Measurements from ENCODE around the gene FMN1.

The FMN1 gene

GRCh38 chr15:33068511-33068990, 126.0 kb downstream of the FMN1 start:
- peak overlapping the region; percentile 42 for H3K4me3 ChIP-seq (replicated peaks; ENCODE audit: low read depth, low read length)
- TF ChIP-seq, protein P1, sequence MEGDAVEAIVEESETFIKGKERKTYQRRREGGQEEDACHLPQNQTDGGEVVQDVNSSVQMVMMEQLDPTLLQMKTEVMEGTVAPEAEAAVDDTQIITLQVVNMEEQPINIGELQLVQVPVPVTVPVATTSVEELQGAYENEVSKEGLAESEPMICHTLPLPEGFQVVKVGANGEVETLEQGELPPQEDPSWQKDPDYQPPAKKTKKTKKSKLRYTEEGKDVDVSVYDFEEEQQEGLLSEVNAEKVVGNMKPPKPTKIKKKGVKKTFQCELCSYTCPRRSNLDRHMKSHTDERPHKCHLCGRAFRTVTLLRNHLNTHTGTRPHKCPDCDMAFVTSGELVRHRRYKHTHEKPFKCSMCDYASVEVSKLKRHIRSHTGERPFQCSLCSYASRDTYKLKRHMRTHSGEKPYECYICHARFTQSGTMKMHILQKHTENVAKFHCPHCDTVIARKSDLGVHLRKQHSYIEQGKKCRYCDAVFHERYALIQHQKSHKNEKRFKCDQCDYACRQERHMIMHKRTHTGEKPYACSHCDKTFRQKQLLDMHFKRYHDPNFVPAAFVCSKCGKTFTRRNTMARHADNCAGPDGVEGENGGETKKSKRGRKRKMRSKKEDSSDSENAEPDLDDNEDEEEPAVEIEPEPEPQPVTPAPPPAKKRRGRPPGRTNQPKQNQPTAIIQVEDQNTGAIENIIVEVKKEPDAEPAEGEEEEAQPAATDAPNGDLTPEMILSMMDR (IDR thresholded peaks at IDR 0.05; ENCODE audit: low read depth, low read length, missing control alignments): no peak
- peak; percentile 57 for DNase-seq (ENCODE audit: extremely low read depth, low read depth)

GRCh38 chr15:33068007-33068481, 126.5 kb downstream of the FMN1 start:
- TF ChIP-seq, protein P1 (IDR thresholded peaks at IDR 0.05; ENCODE audit: low read depth, low read length, missing control alignments): no peak
- peak overlapping the region; percentile 42 for H3K4me3 ChIP-seq (replicated peaks; ENCODE audit: low read depth, low read length)
- DNase-seq (ENCODE audit: extremely low read depth, low read depth): peak; percentile 22

DNA sequence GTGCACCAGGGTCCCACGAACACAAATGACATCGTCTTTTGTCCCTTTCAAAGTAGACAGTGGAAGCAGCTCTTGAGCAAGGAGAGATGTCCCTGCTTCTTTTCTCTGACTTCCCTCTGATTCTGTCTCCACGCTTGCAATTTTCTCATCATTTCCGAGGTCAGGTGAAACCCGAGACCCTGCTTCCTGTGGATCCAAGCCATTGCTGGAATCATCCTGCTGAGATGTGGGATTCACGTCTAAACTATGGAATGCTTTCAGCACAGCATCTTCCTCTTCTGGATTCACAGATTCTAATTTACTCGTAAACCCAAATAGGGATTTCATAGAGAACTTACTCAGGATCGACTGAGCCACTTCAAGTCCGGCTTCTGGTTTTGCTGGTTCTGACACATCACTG, 127.1 kb downstream of the FMN1 start:
- TF ChIP-seq, protein P1 (IDR thresholded peaks at IDR 0.05; ENCODE audit: low read depth, low read length, missing control alignments): no peak
- peak overlapping the region; percentile 42 for H3K4me3 ChIP-seq (replicated peaks; ENCODE audit: low read depth, low read length)
- DNase-seq (ENCODE audit: extremely low read depth, low read depth): peak; percentile 78

- H3K4me3 ChIP-seq (replicated peaks; ENCODE audit: low read depth, low read length): peak overlapping the region; percentile 42
- no peak for DNase-seq (ENCODE audit: extremely low read depth, low read depth)
- TF ChIP-seq, protein P1 (IDR thresholded peaks at IDR 0.05; ENCODE audit: low read depth, low read length, missing control alignments): no peak
Observed at GRCh38 chr15:33066584-33066983, 127.9 kb downstream of the FMN1 start.

GRCh38 chr15:33064878-33065277, 129.6 kb downstream of the FMN1 start:
- TF ChIP-seq, protein P1 (IDR thresholded peaks at IDR 0.05; ENCODE audit: low read depth, low read length, missing control alignments): no peak
- peak overlapping the region; percentile 42 for H3K4me3 ChIP-seq (replicated peaks; ENCODE audit: low read depth, low read length)
- no peak for DNase-seq (ENCODE audit: extremely low read depth, low read depth)

DNA sequence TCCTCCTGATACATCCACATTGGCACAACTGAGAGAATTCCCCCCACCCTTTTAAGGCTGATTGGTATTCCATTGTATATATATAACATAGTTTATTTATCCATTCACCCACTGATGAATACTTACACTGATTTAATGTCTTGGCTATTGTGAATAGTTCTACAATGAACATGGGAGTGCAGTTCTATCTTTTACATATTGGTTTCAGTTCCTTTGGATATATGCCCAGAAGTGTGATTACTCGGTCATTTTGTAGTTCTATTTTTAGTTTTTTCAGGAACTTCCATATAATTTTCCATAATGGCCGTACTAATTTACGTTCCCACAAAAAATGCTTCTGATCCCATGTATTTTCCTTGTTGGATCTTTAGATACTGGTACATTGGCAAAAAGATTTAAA, 135.3 kb downstream of the FMN1 start:
- no peak for DNase-seq (ENCODE audit: extremely low read depth, low read depth)
- TF ChIP-seq, protein P1 (IDR thresholded peaks at IDR 0.05; ENCODE audit: low read depth, low read length, missing control alignments): no peak
- no peak overlapping the region for H3K4me3 ChIP-seq (replicated peaks; ENCODE audit: low read depth, low read length)

GRCh38 chr15:33057845-33058244, 136.7 kb downstream of the FMN1 start:
- TF ChIP-seq, protein P1 (IDR thresholded peaks at IDR 0.05; ENCODE audit: low read depth, low read length, missing control alignments): no peak
- no peak overlapping the region for H3K4me3 ChIP-seq (replicated peaks; ENCODE audit: low read depth, low read length)
- no peak for DNase-seq (ENCODE audit: extremely low read depth, low read depth)
